GM08714 (cell line): Measurements from ENCODE around the gene ASAP2.

Experiments
- H3K4me3 ChIP-seq: fragments of 200-500 bp; sonication (Bioruptor generic); 2 replicates; pipeline ENCODE4 v1.5.1; 2014; ENCODE audit warnings: mild to moderate bottlenecking, low read length, inconsistent platforms
- ZNF274 ChIP-seq: IDR thresholded peaks from 2 replicates; pipeline ENCODE4 v1.6.1; 2012; ENCODE audit warnings: mild to moderate bottlenecking, low read depth, low read length

ASAP2 gene

GRCh38 chr2:9238591-9239326 lies 32.1 kb downstream of the ASAP2 start:
- no peak for TF ChIP-seq ZNF274
- H3K4me3 ChIP-seq = no peak overlapping the region

DNA sequence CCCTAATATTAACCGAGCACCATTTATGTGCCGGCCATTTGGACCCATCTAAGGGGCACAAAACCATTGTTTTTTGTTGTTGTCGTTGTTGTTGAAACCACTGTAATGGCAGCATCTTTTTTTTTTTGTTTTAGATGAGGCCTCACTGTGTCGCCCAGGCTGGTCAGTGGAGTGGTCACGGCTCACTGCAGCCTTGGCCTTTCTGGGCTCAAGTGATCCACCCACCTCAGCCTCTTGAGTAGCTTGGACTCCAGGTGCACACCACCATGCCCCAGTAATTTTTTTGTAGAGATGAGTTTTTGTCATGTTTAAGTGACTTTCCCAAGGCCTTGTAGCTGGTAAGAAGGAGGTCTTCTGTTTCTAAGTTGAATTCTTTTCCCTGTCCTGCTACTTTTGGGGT lies 33.0 kb downstream of the ASAP2 start:
- no peak overlapping the region for H3K4me3 ChIP-seq
- no peak for TF ChIP-seq ZNF274

DNA sequence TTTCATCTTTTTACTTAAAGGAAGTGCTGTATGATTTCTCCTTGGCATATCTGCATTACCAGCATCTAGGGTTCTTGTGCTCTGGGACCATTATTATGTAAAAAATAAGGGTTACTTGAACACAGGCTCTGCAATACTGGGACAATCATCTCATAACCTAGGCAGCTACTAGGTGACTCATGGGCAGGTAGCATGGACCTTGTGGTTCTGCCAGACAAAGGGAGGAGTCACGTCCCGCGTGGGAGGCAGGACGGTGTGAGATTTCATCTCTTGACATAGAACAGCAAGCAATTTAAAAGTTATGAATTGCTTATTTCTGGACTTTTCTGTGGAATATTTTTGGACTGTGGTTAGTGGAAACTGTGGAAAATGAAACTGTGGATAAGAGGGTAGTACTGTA lies 34.1 kb downstream of the ASAP2 start:
- H3K4me3 ChIP-seq = no peak overlapping the region
- no peak for TF ChIP-seq ZNF274

- no peak for TF ChIP-seq ZNF274
- no peak overlapping the region for H3K4me3 ChIP-seq
Measured at GRCh38 chr2:9241233-9241632, 34.6 kb downstream of the ASAP2 start.

- TF ChIP-seq ZNF274 = no peak
- H3K4me3 ChIP-seq = no peak overlapping the region
Measured at GRCh38 chr2:9243357-9243756, 36.7 kb downstream of the ASAP2 start.

DNA sequence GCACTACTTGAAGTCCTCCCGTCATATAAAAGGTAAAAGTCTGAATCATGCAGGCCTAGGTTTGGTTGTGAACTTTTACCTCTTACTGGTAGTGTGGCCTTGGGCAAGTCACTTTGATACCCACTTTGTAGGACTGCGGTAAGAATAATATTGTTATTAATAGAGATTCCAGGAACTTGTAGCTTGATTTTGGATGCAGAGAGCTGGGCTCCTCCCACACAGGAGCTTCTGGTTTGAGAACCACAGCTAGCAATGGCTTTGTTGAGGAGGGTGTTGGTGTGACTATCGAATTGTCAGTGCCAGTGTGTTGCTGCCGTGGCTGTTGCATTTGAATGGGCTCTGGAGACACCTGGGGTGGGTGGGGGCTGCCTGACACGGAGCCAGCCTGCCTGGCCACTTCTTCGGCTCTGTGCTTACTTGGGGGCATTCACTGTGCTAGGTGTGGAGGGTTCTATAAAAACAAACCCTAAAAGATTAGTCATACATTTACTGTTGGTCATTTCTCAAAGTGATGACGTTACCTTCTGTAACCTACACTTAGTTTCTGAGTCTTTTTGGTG lies 38.5 kb downstream of the ASAP2 start:
- no peak for TF ChIP-seq ZNF274
- no peak overlapping the region for H3K4me3 ChIP-seq

- no peak overlapping the region for H3K4me3 ChIP-seq
- no peak for TF ChIP-seq ZNF274
Measured at GRCh38 chr2:9247177-9247576, 40.6 kb downstream of the ASAP2 start.

- no peak for TF ChIP-seq ZNF274
- H3K4me3 ChIP-seq = no peak overlapping the region
Measured at GRCh38 chr2:9247786-9248185, 41.2 kb downstream of the ASAP2 start.

- no peak for TF ChIP-seq ZNF274
- H3K4me3 ChIP-seq = no peak overlapping the region
Measured at GRCh38 chr2:9248363-9248762, 41.8 kb downstream of the ASAP2 start.

GRCh38 chr2:9249020-9249800 lies 42.6 kb downstream of the ASAP2 start:
- no peak overlapping the region for H3K4me3 ChIP-seq
- no peak for TF ChIP-seq ZNF274

GRCh38 chr2:9250091-9250490 lies 43.5 kb downstream of the ASAP2 start:
- no peak for TF ChIP-seq ZNF274
- no peak overlapping the region for H3K4me3 ChIP-seq

DNA sequence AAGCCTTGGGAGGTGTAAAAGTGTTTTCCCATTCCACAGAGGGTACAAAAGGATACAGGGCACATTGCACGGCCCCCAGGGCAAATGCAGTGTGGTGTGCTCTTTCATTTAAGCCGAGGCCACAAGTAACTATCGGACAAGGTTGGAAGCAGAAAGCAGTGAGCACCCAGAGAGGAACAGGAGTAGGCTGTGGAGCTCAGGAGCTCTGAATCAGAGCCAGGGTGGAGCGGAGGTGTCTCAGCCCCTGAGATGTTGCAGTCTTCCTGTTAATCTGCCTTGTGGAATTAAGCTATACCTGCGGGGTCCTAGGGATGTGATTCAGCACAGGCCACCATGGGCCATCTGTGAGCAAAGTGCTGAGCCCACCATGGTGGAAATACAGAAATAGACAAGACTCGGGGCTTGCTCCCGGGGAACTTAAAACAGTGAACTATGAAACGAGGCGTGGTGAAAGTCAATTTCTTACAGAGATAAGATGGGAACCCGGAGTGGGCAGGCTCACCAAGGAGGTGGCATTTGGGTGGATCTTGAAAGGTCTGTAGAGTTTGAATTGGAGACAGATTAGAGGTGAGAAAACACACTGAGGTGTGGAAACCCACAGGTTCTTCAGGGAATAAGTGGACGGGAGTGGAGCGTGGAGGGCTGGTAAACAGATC lies 44.0 kb downstream of the ASAP2 start:
- no peak overlapping the region for H3K4me3 ChIP-seq
- no peak for TF ChIP-seq ZNF274

- TF ChIP-seq ZNF274 = no peak
- no peak overlapping the region for H3K4me3 ChIP-seq
Measured at GRCh38 chr2:9251154-9252001, 44.8 kb downstream of the ASAP2 start.

- H3K4me3 ChIP-seq = no peak overlapping the region
- no peak for TF ChIP-seq ZNF274
Measured at GRCh38 chr2:9252002-9252357, 45.4 kb downstream of the ASAP2 start.
